ENCODE data around the gene SHOX. TPM values are rescaled to one million over a fixed set of nuclear protein-coding genes. Genes with fewer than 3 reads are reported as not detected.

Gene SHOX
- total RNA-seq, 1 experiment from 2014 or later: 0.24 TPM

DNA sequence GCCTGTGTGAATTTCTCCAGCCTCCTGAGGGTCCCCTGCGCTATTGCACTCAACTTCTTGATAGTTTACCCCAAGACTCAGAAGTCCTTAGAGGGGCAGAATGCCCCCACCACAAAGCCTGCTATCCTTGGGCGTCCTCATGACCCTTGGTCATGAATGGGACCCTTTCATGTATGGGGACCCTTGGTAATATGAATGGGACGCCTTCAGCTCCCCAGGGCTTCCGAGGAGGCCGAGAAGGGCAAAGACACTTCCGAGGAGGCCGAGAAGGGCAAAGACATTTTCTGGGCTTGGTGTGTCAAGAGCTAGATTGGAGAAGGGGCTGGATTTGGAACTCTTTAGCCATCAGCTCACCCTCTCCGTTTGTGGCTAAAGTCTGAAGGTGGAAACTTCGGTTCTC is 8.6 kb downstream of the SHOX start:
- peaks cover 7% of the 10 kb centered on the region; the same call in 1 of the 2 replicates for H3K4me1 ChIP-seq (ENCODE audit: insufficient read depth, low read length)
- peaks cover 0 to 5% (median 0%) of the 10 kb centered on the region in 3 experiments; a peak in 2 of 7 replicates for H3K36me3 Mint-ChIP-seq (ENCODE audit: insufficient read depth in 1 of 3, low read depth in 3 of 3)
- H4K5ac ChIP-seq (ENCODE audit: insufficient read length, low read depth, low read length): no peak overlapping the region
- no peak overlapping the region for H3K56ac ChIP-seq (ENCODE audit: insufficient read length, low read depth, low read length)
- no peak overlapping the region for H2BK15ac ChIP-seq (ENCODE audit: low read depth, low read length)
- no peak overlapping the region for H3K27ac Mint-ChIP-seq
- H3K4me3 Mint-ChIP-seq: peak overlapping the region in 1 of 2 experiments; percentile 36; a peak in 3 of 5 replicates
- H3K27me3 Mint-ChIP-seq (ENCODE audit: low read depth): peaks cover 93% of the 10 kb centered on the region
- H3K23ac ChIP-seq (ENCODE audit: insufficient read length, low read depth, low read length): no peak overlapping the region
- H3K27me3 ChIP-seq (ENCODE audit: insufficient read depth, low read length): peaks cover 91% of the 10 kb centered on the region
- no peaks in the 10 kb centered on the region for H3K79me2 ChIP-seq (ENCODE audit: insufficient read depth, low read length)
- no peaks in the 10 kb centered on the region for H3K79me1 ChIP-seq (ENCODE audit: insufficient read depth, low read depth, low read length, poor library complexity, severe bottlenecking)
- H3K18ac ChIP-seq (ENCODE audit: insufficient read length, low read depth, low read length): no peak overlapping the region
- no peak overlapping the region for H2BK5ac ChIP-seq (ENCODE audit: insufficient read length, low read length)
- peaks cover 7 to 20% of the 10 kb centered on the region in 2 experiments; a peak in 4 of 5 replicates for H3K9me3 Mint-ChIP-seq
- no peak overlapping the region for H2BK120ac ChIP-seq (ENCODE audit: low read depth, low read length, poor library complexity, severe bottlenecking)
- H4K91ac ChIP-seq (ENCODE audit: insufficient read length, low read depth, low read length): no peak overlapping the region
- no peak overlapping the region for H4K8ac ChIP-seq (replicated peaks; ENCODE audit: insufficient read length, low read depth, low read length)
- no peak overlapping the region for H2BK20ac ChIP-seq (ENCODE audit: low read depth, low read length, poor library complexity, severe bottlenecking)
- no peak for DNase-seq
- TF ChIP-seq, protein P1, sequence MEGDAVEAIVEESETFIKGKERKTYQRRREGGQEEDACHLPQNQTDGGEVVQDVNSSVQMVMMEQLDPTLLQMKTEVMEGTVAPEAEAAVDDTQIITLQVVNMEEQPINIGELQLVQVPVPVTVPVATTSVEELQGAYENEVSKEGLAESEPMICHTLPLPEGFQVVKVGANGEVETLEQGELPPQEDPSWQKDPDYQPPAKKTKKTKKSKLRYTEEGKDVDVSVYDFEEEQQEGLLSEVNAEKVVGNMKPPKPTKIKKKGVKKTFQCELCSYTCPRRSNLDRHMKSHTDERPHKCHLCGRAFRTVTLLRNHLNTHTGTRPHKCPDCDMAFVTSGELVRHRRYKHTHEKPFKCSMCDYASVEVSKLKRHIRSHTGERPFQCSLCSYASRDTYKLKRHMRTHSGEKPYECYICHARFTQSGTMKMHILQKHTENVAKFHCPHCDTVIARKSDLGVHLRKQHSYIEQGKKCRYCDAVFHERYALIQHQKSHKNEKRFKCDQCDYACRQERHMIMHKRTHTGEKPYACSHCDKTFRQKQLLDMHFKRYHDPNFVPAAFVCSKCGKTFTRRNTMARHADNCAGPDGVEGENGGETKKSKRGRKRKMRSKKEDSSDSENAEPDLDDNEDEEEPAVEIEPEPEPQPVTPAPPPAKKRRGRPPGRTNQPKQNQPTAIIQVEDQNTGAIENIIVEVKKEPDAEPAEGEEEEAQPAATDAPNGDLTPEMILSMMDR (conservative IDR thresholded peaks at IDR 0.05): no peak
- no peak overlapping the region for H2AFZ ChIP-seq (ENCODE audit: low read length)
- H3K9ac ChIP-seq (ENCODE audit: extremely low read depth, insufficient read length, low read length): no peak overlapping the region
- H4K20me1 ChIP-seq (ENCODE audit: control insufficient read depth, insufficient read depth, insufficient read length): no peaks in the 10 kb centered on the region
- H3K9me3 ChIP-seq (ENCODE audit: control insufficient read depth, low read depth, low read length): no peaks in the 10 kb centered on the region
- H2BK12ac ChIP-seq (ENCODE audit: insufficient read length, low read depth, low read length): no peak overlapping the region
- no peak overlapping the region for H2AK5ac ChIP-seq (ENCODE audit: insufficient read length, low read length)
- H3K4ac ChIP-seq (ENCODE audit: low read depth, low read length): no peak overlapping the region
- no CpG with 5 or more reads among the region's 9 CpGs for WGBS (ENCODE audit: extremely low coverage, insufficient read length, low lambda C conversion rate)
- peaks cover 8% of the 10 kb centered on the region for H3K23me2 ChIP-seq (ENCODE audit: insufficient read length, low read depth, low read length, poor library complexity, severe bottlenecking)
- H3K4me1 Mint-ChIP-seq: peaks cover 36 to 61% of the 10 kb centered on the region in 2 experiments
- no peak overlapping the region for H3T11ph ChIP-seq (ENCODE audit: low read length)
- peak overlapping the region; percentile 55 for H3K4me2 ChIP-seq (ENCODE audit: insufficient read depth, insufficient read length, low read length)
- no peak overlapping the region for H3K27ac ChIP-seq (ENCODE audit: insufficient read length, low read depth, low read length)
- H3K14ac ChIP-seq (ENCODE audit: insufficient read depth, low read length): no peak overlapping the region
